Stimulated activated CD8-positive, alpha-beta memory T cell treated with anti-CD3 and anti-CD28 coated beads, Interleukin-4, amount 100 ng/mL, for 48 hours (primary cell): ENCODE data around the gene RPP25L.

Experiments used
- DNase-seq: peaks from one replicate; pipeline ENCODE4 v3.0.0-alpha.2; 2020

Gene RPP25L

GRCh38 chr9:34565856-34566255 lies 46.0 kb downstream of the RPP25L start:
- no peak for DNase-seq

GRCh38 chr9:34564617-34565016 lies 47.3 kb downstream of the RPP25L start:
- DNase-seq, result no peak

- DNase-seq, result no peak
Observed at GRCh38 chr9:34563262-34563661, 48.6 kb downstream of the RPP25L start.

GRCh38 chr9:34562135-34562745 lies 49.7 kb downstream of the RPP25L start:
- DNase-seq, result peak; percentile 71

GRCh38 chr9:34560599-34561214 lies 51.2 kb downstream of the RPP25L start:
- DNase-seq, result no peak
